Loucy (cell line): ENCODE results near the gene BICD1.

Experiments used
- H2AFZ ChIP-seq: fragments of 200-600 bp; sonication (generic); 2 replicates; pipeline ENCODE4 v1.6.0; 2016; ENCODE audit warnings: antibody characterized with exemption, mild to moderate bottlenecking, low read length, moderate library complexity
- H3F3A ChIP-seq: fragments of 200-600 bp; 2 replicates; pipeline ENCODE4 v1.6.0; 2016; ENCODE audit warnings: antibody characterized with exemption, low read depth, mild to moderate bottlenecking
- H3K27me3 ChIP-seq: fragments of 200-600 bp; sonication (generic); 2 replicates; pipeline ENCODE4 v1.6.1; 2014; ENCODE audit warnings: low read length, mild to moderate bottlenecking; ENCODE audit not compliant: insufficient read depth, poor library complexity, severe bottlenecking
- H3K36me3 ChIP-seq: fragments of 200-600 bp; sonication (generic); 2 replicates; pipeline ENCODE4 v1.6.1; 2016; ENCODE audit warnings: low read length; ENCODE audit not compliant: insufficient read depth
- H3K4me1 ChIP-seq: fragments of 200-600 bp; sonication (generic); 2 replicates; pipeline ENCODE4 v1.5.1; 2014; ENCODE audit warnings: low read length, mild to moderate bottlenecking; ENCODE audit not compliant: insufficient read depth, poor library complexity, severe bottlenecking
- H3K4me2 ChIP-seq: fragments of 200-600 bp; sonication (generic); 2 replicates; pipeline ENCODE4 v1.6.0; 2014; ENCODE audit warnings: antibody characterized with exemption, low read length, low read depth, mild to moderate bottlenecking; ENCODE audit not compliant: poor library complexity, severe bottlenecking
- H3K4me3 ChIP-seq: fragments of 200-600 bp; sonication (generic); 2 replicates; pipeline ENCODE4 v1.5.1; 2014; ENCODE audit warnings: low read length, mild to moderate bottlenecking, mixed read lengths; ENCODE audit not compliant: poor library complexity, severe bottlenecking
- H3K79me2 ChIP-seq: fragments of 200-600 bp; sonication (generic); 2 replicates; pipeline ENCODE4 v1.6.1; 2014; ENCODE audit warnings: low read length; ENCODE audit not compliant: insufficient read depth
- H3K9ac ChIP-seq: fragments of 200-600 bp; sonication (generic); 2 replicates; pipeline ENCODE4 v1.6.0; 2014; ENCODE audit warnings: mild to moderate bottlenecking, low read depth, low read length, moderate library complexity; ENCODE audit not compliant: poor library complexity, severe bottlenecking
- H3K9me2 ChIP-seq: fragments of 200-600 bp; sonication (generic); replicated peaks from 2 replicates; pipeline ENCODE4 v1.6.1; 2016; ENCODE audit warnings: low read depth, low read length, mixed read lengths
- H3K9me3 ChIP-seq: fragments of 200-600 bp; sonication (generic); 2 replicates; pipeline ENCODE4 v1.6.1; 2014; ENCODE audit warnings: mild to moderate bottlenecking, antibody characterized with exemption, low read length, low read depth; ENCODE audit not compliant: insufficient read depth
- H4K20me1 ChIP-seq: fragments of 200-600 bp; sonication (generic); 2 replicates; pipeline ENCODE4 v1.6.0; 2014; ENCODE audit warnings: antibody characterized with exemption, low read length, mild to moderate bottlenecking; ENCODE audit not compliant: insufficient read depth, poor library complexity, severe bottlenecking
- EZH2phosphoT487 ChIP-seq: fragments of 200-600 bp; IDR thresholded peaks from 2 replicates; pipeline ENCODE4 v1.6.1; 2018; ENCODE audit warnings: antibody characterized with exemption, mild to moderate bottlenecking, moderate library complexity, borderline replicate concordance
- TF ChIP-seq, protein P1 (sequence below): fragments of 200-600 bp; sonication (generic); conservative IDR thresholded peaks from 2 replicates; pipeline ENCODE4 v1.5.1; 2014; ENCODE audit warnings: mild to moderate bottlenecking, antibody characterized with exemption, low read length

The BICD1 gene

DNA sequence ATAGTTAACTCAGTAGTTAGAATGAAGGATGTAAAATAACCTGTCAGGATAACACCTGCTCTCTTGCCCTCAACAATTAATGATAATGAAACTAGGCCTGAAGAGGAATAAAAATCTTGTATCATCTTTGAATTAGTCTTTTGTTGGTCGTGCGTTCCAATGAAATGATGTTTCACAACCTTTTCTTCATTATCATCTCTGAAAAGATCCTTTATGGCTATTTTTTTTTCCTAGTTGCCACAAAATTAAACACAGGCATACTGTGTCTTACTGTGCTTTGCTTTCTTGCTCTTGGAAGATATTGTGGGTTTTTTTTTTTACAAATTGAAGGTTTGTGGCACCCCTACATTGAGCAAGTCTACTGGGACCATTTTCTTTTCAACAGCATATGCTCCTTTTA is 128.6 kb downstream of the BICD1 start:
- H3K4me2 ChIP-seq: no peak overlapping the region
- peaks cover 6% of the 10 kb centered on the region; the same call in 1 of the 2 replicates for H3K36me3 ChIP-seq
- H4K20me1 ChIP-seq: no peaks in the 10 kb centered on the region
- H3K9ac ChIP-seq: no peak overlapping the region
- peaks cover 15% of the 10 kb centered on the region for H3K4me1 ChIP-seq
- H2AFZ ChIP-seq: no peak overlapping the region
- no peaks in the 10 kb centered on the region for H3K9me2 ChIP-seq
- no peak for TF ChIP-seq EZH2phosphoT487
- TF ChIP-seq, protein P1, sequence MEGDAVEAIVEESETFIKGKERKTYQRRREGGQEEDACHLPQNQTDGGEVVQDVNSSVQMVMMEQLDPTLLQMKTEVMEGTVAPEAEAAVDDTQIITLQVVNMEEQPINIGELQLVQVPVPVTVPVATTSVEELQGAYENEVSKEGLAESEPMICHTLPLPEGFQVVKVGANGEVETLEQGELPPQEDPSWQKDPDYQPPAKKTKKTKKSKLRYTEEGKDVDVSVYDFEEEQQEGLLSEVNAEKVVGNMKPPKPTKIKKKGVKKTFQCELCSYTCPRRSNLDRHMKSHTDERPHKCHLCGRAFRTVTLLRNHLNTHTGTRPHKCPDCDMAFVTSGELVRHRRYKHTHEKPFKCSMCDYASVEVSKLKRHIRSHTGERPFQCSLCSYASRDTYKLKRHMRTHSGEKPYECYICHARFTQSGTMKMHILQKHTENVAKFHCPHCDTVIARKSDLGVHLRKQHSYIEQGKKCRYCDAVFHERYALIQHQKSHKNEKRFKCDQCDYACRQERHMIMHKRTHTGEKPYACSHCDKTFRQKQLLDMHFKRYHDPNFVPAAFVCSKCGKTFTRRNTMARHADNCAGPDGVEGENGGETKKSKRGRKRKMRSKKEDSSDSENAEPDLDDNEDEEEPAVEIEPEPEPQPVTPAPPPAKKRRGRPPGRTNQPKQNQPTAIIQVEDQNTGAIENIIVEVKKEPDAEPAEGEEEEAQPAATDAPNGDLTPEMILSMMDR: no peak
- no peaks in the 10 kb centered on the region for H3K79me2 ChIP-seq
- H3K9me3 ChIP-seq: peaks cover 6% of the 10 kb centered on the region
- H3K4me3 ChIP-seq: no peak overlapping the region
- H3K27me3 ChIP-seq: no peaks in the 10 kb centered on the region
- no peaks in the 10 kb centered on the region for H3F3A ChIP-seq

DNA sequence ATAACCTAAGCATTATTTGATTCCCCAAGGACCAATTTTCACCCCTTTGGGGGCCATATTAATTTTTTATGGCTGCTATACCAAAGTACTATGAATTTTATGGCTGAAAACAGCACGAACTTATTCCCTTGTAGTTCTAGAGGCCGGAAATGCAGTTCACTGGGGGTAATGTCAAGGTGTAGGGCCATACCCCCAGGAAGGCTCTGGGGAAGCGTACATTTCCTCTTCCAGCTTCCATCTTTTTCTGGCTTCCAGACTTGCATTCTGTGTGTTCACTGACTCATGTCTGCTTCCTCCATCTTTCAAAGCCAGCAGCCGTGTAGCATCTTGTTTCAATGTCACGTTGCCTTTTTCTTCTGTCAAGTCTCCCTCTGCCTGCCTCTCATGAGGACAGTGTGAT is 133.5 kb downstream of the BICD1 start:
- H3K9ac ChIP-seq: no peak overlapping the region
- H3K27me3 ChIP-seq: no peaks in the 10 kb centered on the region
- H3K4me1 ChIP-seq: peaks cover 12% of the 10 kb centered on the region
- peak overlapping the region; percentile 37 for H3K4me2 ChIP-seq
- H3K79me2 ChIP-seq: no peaks in the 10 kb centered on the region
- peaks cover 6% of the 10 kb centered on the region; the same call in 1 of the 2 replicates for H3K36me3 ChIP-seq
- no peaks in the 10 kb centered on the region for H4K20me1 ChIP-seq
- H3K4me3 ChIP-seq: peak overlapping the region; percentile 23
- H3K9me2 ChIP-seq: no peaks in the 10 kb centered on the region
- TF ChIP-seq, protein P1: no peak
- peak; percentile 53; the same call in 1 of the 2 replicates for TF ChIP-seq EZH2phosphoT487
- no peak overlapping the region for H2AFZ ChIP-seq
- H3F3A ChIP-seq: no peaks in the 10 kb centered on the region
- H3K9me3 ChIP-seq: peaks cover 6% of the 10 kb centered on the region

DNA sequence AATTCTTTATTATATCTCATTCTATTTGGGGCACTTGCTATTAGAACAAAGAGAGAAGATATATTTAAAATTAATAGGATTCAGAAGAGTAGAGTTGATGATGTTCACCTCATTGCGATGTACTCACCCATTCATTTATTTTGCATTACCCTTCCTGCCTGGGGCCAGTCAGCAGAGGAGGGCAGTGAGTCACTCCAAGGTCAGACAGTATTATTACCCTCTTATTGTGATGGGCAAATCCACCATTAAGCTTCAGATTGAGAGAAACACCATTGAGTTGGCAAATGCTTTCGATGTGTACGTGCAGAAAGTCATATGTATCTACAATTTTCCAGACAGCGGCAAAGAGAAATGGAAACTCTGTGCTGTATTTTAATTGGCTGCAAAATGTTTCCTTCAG is 134.2 kb downstream of the BICD1 start:
- H3K79me2 ChIP-seq: no peaks in the 10 kb centered on the region
- H2AFZ ChIP-seq: no peak overlapping the region
- H3K9ac ChIP-seq: no peak overlapping the region
- no peaks in the 10 kb centered on the region for H3K27me3 ChIP-seq
- TF ChIP-seq, protein P1: no peak
- no peak for TF ChIP-seq EZH2phosphoT487
- H4K20me1 ChIP-seq: no peaks in the 10 kb centered on the region
- peaks cover 6% of the 10 kb centered on the region; the same call in 1 of the 2 replicates for H3K36me3 ChIP-seq
- no peak overlapping the region for H3K4me3 ChIP-seq
- H3F3A ChIP-seq: no peaks in the 10 kb centered on the region
- H3K9me2 ChIP-seq: no peaks in the 10 kb centered on the region
- peaks cover 6% of the 10 kb centered on the region for H3K9me3 ChIP-seq
- H3K4me1 ChIP-seq: peaks cover 12% of the 10 kb centered on the region
- H3K4me2 ChIP-seq: peak overlapping the region; percentile 37
